IMR-90 (cell line): Measurements from ENCODE around the gene RAB5B. TPM values are rescaled to one million over a fixed set of nuclear protein-coding genes. Genes with fewer than 3 reads are reported as not detected.
"Not testable (repeated sequence)": the region's sequence is repeated elsewhere in the genome, so short reads cannot be mapped to it uniquely, and the experiment has no call there.

Experiments used
- ATAC-seq: fragments of 200-7000 bp; cut with Tn5 transposase; 2 replicates; pipeline ENCODE4 v1.9.1; 2020; ENCODE audit warnings: low read depth, mild to moderate bottlenecking, moderate library complexity
- BruUV-seq: library from RNA; stranded (reverse); fragments of 400-500 nt; replicated peaks from 2 replicates; lab custom pipeline; 2021; lab: Mats Ljungman, UMichigan
- CTCF ChIA-PET: fragments of 300-600 bp; formaldehyde crosslinking; extraction: SDS; loops from one replicate; lab custom pipeline; 2021; ENCODE audit warnings: antibody characterized with exemption; lab: Yijun Ruan, JAX
- POLR2A ChIA-PET: fragments of 300-600 bp; sonication (Branson Sonifier 250); formaldehyde crosslinking; loops from one replicate; lab custom pipeline; 2022; ENCODE audit warnings: antibody characterized with exemption; ENCODE audit not compliant: unreplicated experiment; lab: Charles Lee
- DNase-seq: peaks from one replicate; pipeline ENCODE4 v3.0.0; 2013
- H2AFZ ChIP-seq: replicated peaks from 2 replicates; pipeline ENCODE3; 2013; ENCODE audit warnings: low read length, mild to moderate bottlenecking; ENCODE audit not compliant: poor library complexity
- H2AK5ac ChIP-seq: 2 replicates; pipeline ENCODE4 v1.6.1; 2013; ENCODE audit warnings: low read depth, low read length, inconsistent platforms
- H2AK9ac ChIP-seq: replicated peaks from 2 replicates; pipeline ENCODE3; 2013; ENCODE audit warnings: mild to moderate bottlenecking, low read depth, low read length, moderate library complexity; ENCODE audit not compliant: poor library complexity
- H2BK120ac ChIP-seq: 2 replicates; pipeline ENCODE4 v1.6.1; 2013; ENCODE audit warnings: low read depth, low read length, inconsistent platforms
- H2BK15ac ChIP-seq: 3 replicates; pipeline ENCODE4 v1.6.1; 2013; ENCODE audit warnings: low read depth, low read length, inconsistent platforms
- H2BK20ac ChIP-seq: 2 replicates; pipeline ENCODE4 v1.6.1; 2013; ENCODE audit warnings: low read depth, mild to moderate bottlenecking, inconsistent platforms, low read length, moderate library complexity
- H2BK5ac ChIP-seq: 2 replicates; pipeline ENCODE4 v1.6.1; 2013; ENCODE audit warnings: mild to moderate bottlenecking, low read depth, low read length, inconsistent platforms; ENCODE audit not compliant: poor library complexity, severe bottlenecking
- H3K14ac ChIP-seq: replicated peaks from 2 replicates; pipeline ENCODE4 v1.6.1; 2013; ENCODE audit warnings: low read depth, low read length, inconsistent platforms
- H3K18ac ChIP-seq: 2 replicates; pipeline ENCODE4 v1.6.1; 2013; ENCODE audit warnings: low read depth, low read length, control low read depth
- H3K23ac ChIP-seq: 2 replicates; pipeline ENCODE4 v1.6.1; 2013; ENCODE audit warnings: low read depth, low read length, inconsistent platforms
- H3K27ac ChIP-seq: 2 replicates; pipeline ENCODE4 v1.5.1; 2013; ENCODE audit warnings: mild to moderate bottlenecking, control low read depth, low read length; ENCODE audit not compliant: insufficient read depth
- H3K27me3 ChIP-seq: 2 replicates; pipeline ENCODE4 v1.6.1; 2013; ENCODE audit warnings: low read length; ENCODE audit not compliant: control insufficient read depth, insufficient read depth
- H3K36me3 ChIP-seq: 2 replicates; pipeline ENCODE4 v1.6.1; 2013; ENCODE audit warnings: low read length, mixed read lengths; ENCODE audit not compliant: control insufficient read depth, insufficient read depth
- H3K4ac ChIP-seq: 2 replicates; pipeline ENCODE4 v1.6.1; 2013; ENCODE audit warnings: low read depth, low read length, inconsistent platforms
- H3K4me1 ChIP-seq: 2 replicates; pipeline ENCODE4 v1.6.1; 2013; ENCODE audit warnings: low read length, mixed read lengths; ENCODE audit not compliant: control insufficient read depth, insufficient read depth
- H3K4me2 ChIP-seq: 2 replicates; pipeline ENCODE4 v1.6.1; 2013; ENCODE audit warnings: low read depth, mild to moderate bottlenecking, control low read depth, low read length, moderate library complexity
- H3K4me3 ChIP-seq: 2 replicates; pipeline ENCODE4 v1.5.1; 2013; ENCODE audit warnings: low read depth, mild to moderate bottlenecking, control low read depth, low read length, moderate library complexity; ENCODE audit not compliant: insufficient read depth
- H3K56ac ChIP-seq: 2 replicates; pipeline ENCODE4 v1.6.1; 2013; ENCODE audit warnings: low read length, inconsistent platforms; ENCODE audit not compliant: insufficient read depth; ENCODE audit errors: extremely low read depth
- H3K79me1 ChIP-seq, 2 experiments: 2 replicates each; pipeline ENCODE4 v1.6.1; 2013; ENCODE audit warnings: low read length in 2 of 2, inconsistent platforms in 1 of 2, low read depth in 1 of 2
- H3K9ac ChIP-seq: 2 replicates; pipeline ENCODE4 v1.6.1; 2013; ENCODE audit warnings: low read depth, low read length, control low read depth
- H3K9me1 ChIP-seq: 2 replicates; pipeline ENCODE4 v1.6.1; 2013; ENCODE audit warnings: low read length, inconsistent platforms; ENCODE audit not compliant: insufficient read depth
- H3K9me3 ChIP-seq: 2 replicates; pipeline ENCODE4 v1.6.1; 2013; ENCODE audit warnings: low read length; ENCODE audit not compliant: control insufficient read depth, insufficient read depth
- H4K20me1 ChIP-seq: 2 replicates; pipeline ENCODE4 v1.6.1; 2013; ENCODE audit warnings: low read length, inconsistent platforms; ENCODE audit not compliant: insufficient read depth
- H4K5ac ChIP-seq: 2 replicates; pipeline ENCODE4 v1.6.1; 2013; ENCODE audit warnings: mild to moderate bottlenecking, low read depth, low read length, control low read depth
- H4K8ac ChIP-seq, 2 experiments: 2 replicates each; pipeline ENCODE4 v1.6.1; 2013; ENCODE audit warnings: low read depth in 2 of 2, low read length in 2 of 2, control low read depth in 1 of 2, inconsistent platforms in 1 of 2
- H4K91ac ChIP-seq: 2 replicates; pipeline ENCODE4 v1.6.1; 2013; ENCODE audit warnings: low read depth, low read length, inconsistent platforms; ENCODE audit not compliant: insufficient read depth
- FOS ChIP-seq: fragments of 150-350 bp; IDR thresholded peaks from 2 replicates; pipeline ENCODE4 v1.6.1; 2016; ENCODE audit warnings: low read depth, low read length
- WGBS, 2 experiments: methylation state at CpG; one replicate each; pipeline versions ENCODE4 v1.1.5 to v1.1.7; 2013; ENCODE audit warnings: missing lambda C conversion rate in 2 of 2; ENCODE audit not compliant: insufficient read length in 1 of 2; ENCODE audit errors: extremely low coverage in 2 of 2; 5-methylcytosine and 5-hydroxymethylcytosine counted together
- dilution Hi-C: fragments of 300-500 bp; cut with HindIII; formaldehyde crosslinking; loops from one replicate; pipeline ENCODE4 v1.14.3; 2018; ENCODE audit warnings: low sequenced_read_pairs; ENCODE audit not compliant: unreplicated experiment
- in situ Hi-C: fragments of 300-500 bp; cut with MboI; formaldehyde crosslinking; loops from 3 replicates; pipeline ENCODE4 v1.14.3; 2019; ENCODE audit warnings: low sequenced_read_pairs, inconsistent platforms, mixed read lengths
- intact Hi-C: fragments of 100-400 bp; cut with micrococcal nuclease; formaldehyde crosslinking; loops from 2 replicates; pipeline ENCODE4 v1.10.0; 2022
- polyA plus RNA-seq, 3 experiments: library from polyadenylated mRNA; depleted of rRNA; stranded (reverse); fragments of >200 nt; gene quantifications; 2 replicates each; pipeline ENCODE4 v1.2.3, GENCODE V29; 2012; ENCODE audit warnings: low replicate concordance in 1 of 3
- total RNA-seq: library from RNA; depleted of rRNA; stranded (reverse); fragments of >200 nt; gene quantifications from 2 replicates; pipeline ENCODE4 v1.2.3, GENCODE V29; 2012

Gene RAB5B
- total and polyA plus RNA-seq, 2 of the 4 experiments (the other 2 are of a cell fraction), result 56.5 to 99.2 TPM

GRCh38 chr12:55981882-55982281, 8.0 kb downstream of the RAB5B start:
- H3K9ac ChIP-seq, H4K8ac ChIP-seq, H3K9me1 ChIP-seq, intact Hi-C loops, H3K4me3 ChIP-seq, H3K27ac ChIP-seq, H3K14ac ChIP-seq, H3K56ac ChIP-seq, H2BK120ac ChIP-seq, H3K4ac ChIP-seq, H3K27me3 ChIP-seq, H2BK5ac ChIP-seq, H2AFZ ChIP-seq, H2BK20ac ChIP-seq, H4K91ac ChIP-seq, in situ Hi-C loops, H4K5ac ChIP-seq, H2AK9ac ChIP-seq, H3K18ac ChIP-seq, H3K4me2 ChIP-seq, H3K4me1 ChIP-seq, dilution Hi-C loops, H3K23ac ChIP-seq, H2BK15ac ChIP-seq, H3K9me3 ChIP-seq, H2AK5ac ChIP-seq, BruUV-seq: not testable (repeated sequence)
- ATAC-seq (peak; percentile 54; the same call in 1 of the 2 replicates), DNase-seq (peak; percentile 28)
- Histone ChIP-seq H3K36me3 (peaks cover 38% of the 10 kb centered on the region), H3K79me1 (peaks cover 25 to 64% of the 10 kb centered on the region in 2 experiments), H4K20me1 (peaks cover 27% of the 10 kb centered on the region; the same call in 1 of the 2 replicates)
- CTCF ChIA-PET, result interaction anchor here (0.6 to 1.5 kb wide), 6 partner anchors 14 to 243 kb away, joined by 3 to 5 read pairs (median 3); partner anchors contain the start of gene MMP19
- TF ChIP-seq FOS, result 0 out of 2 replicates have a peak, but pooled peaks have one; percentile 35
- WGBS, 2 experiments, result no CpG with 5 or more reads among the region's 5 CpGs
- POLR2A ChIA-PET, result interaction anchor here (0.8 kb wide), 1 partner anchor 8 kb away, joined by 4 read pairs; the partner anchor contains the start of gene RAB5B
